Retina (tissue), 1 donor: ENCODE measurements around the gene DPRX.

Experiments
- DNase-seq: peaks from one replicate; pipeline ENCODE4 v3.0.0-alpha.2; 2016

Gene DPRX

GRCh38 chr19:53631949-53632407 is at the start of gene DPRX:
Gene DPRX (plus strand): TSS chr19:53631999. CDS start chr19:53632107, 108 bp downstream.
- no peak for DNase-seq

- DNase-seq, result no peak
Observed at GRCh38 chr19:53583181-53583580, 48.6 kb upstream of the DPRX start.

DNA sequence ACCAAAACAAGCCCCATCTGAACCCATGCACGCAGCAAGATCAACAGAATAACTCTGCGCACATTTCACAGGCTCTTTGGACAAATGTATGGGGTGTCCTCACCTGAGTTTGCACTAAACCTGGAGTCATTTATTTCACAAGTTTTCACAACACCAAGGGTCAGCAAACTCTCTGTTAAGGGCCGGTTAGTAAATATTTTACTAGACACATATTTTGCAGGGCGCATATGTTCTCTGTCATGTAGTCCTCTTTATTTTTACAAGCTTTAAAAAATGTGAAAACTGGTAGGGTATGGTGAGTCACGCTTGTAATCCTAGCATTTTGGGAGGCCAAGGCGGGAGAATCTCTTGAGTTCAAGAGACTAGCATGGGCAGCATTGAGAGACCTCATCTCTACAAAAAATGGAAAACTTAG is 45.5 kb upstream of the DPRX start:
- no peak for DNase-seq

DNA sequence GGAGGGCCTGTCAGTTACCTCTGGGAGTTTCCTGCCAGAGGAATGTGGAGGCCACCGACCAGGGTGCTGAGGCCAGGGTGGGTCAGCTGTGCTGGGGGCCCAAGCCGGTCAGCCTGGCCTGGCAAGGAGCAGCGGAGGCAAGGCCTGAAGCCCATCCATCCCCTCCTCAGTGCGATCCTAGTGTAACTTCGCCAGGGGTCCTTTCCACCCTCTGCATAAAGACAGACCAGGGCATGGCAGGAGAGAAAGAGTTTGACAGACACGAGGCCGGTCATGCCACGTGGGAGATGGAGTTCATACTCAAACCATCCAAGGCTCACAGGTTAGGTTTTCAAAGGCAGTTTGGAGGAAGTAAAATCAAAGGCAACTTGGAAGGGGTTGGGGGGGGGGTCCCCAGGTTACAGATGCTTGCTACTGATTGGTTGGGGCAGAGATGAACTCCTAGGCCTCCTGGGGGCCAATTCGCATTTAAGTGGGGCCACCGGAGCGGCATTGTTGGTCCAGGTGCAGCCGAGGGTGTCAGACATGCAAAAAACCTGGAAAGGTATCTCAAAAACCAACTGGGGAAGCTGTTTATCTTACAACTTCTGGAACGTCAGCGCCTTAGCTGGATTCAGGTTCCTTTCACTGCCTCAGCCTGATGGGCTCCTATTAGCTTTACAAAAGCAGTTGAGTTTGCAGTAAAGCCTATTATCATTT is 36.8 kb upstream of the DPRX start:
- no peak for DNase-seq

DNA sequence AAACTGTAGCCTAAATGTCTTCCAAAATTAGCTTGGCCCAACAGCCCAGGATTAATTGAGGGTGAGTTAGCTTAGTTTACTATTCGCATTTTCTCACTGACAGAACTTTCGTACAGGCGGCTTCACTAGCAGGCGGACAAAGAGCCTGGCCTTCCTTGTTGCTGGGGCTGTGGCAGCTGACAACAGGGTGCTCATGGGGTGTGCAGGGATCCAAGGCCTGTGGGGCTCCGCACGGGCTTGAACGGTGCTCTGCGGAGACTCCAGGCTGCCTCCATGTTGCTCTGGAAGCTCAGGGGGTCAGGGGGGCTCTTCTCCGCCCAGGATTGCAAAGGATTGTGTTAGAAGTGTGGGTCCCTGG is 36.3 kb upstream of the DPRX start:
- no peak for DNase-seq

DNA sequence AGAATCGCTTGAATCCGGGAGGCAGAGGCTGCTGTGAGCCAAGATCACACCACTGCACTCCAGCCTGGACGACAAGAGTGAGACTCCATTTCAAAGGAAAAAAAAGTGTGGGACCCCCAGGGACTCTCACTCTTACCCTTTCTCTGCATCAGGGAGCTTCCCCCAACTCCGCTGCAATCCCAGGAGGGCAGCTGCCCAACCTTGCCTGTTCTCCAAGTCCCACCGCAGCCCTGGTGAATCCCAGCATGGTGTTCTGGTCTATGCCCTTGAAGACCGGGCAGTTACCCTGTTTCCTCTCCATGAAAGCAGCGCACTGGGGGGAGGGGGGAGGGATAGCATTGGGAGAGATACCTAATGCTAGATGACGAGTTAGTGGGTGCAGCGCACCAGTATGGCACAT is 35.7 kb upstream of the DPRX start:
- no peak for DNase-seq

- DNase-seq, result no peak
Observed at GRCh38 chr19:53597023-53597422, 34.8 kb upstream of the DPRX start.

- DNase-seq, result no peak
Observed at GRCh38 chr19:53598361-53598760, 33.4 kb upstream of the DPRX start.

DNA sequence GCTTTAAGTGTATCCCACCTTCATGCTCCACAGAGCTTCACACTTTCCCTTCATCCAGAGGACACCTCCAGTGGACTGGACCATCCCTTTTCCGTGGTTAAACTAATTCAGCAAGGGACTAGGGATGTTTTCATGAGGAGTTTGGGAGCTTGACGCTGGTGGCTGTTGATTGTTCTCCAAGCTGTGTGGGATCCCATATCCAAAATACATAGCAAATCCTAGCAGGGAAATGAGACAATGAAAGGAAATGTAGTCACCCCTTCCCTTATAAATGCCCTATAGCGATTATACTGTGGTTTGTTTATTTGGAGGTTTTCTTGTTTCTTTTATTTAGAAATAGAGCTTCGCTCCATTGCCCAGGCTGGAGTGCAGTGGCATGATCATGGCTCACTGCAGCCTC is 31.6 kb upstream of the DPRX start:
- no peak for DNase-seq

GRCh38 chr19:53606031-53606430 is 25.8 kb upstream of the DPRX start:
- DNase-seq, result no peak

- no peak for DNase-seq
Observed at GRCh38 chr19:53608381-53608780, 23.4 kb upstream of the DPRX start.

GRCh38 chr19:53612762-53613526 is 18.9 kb upstream of the DPRX start:
- DNase-seq, result no peak

DNA sequence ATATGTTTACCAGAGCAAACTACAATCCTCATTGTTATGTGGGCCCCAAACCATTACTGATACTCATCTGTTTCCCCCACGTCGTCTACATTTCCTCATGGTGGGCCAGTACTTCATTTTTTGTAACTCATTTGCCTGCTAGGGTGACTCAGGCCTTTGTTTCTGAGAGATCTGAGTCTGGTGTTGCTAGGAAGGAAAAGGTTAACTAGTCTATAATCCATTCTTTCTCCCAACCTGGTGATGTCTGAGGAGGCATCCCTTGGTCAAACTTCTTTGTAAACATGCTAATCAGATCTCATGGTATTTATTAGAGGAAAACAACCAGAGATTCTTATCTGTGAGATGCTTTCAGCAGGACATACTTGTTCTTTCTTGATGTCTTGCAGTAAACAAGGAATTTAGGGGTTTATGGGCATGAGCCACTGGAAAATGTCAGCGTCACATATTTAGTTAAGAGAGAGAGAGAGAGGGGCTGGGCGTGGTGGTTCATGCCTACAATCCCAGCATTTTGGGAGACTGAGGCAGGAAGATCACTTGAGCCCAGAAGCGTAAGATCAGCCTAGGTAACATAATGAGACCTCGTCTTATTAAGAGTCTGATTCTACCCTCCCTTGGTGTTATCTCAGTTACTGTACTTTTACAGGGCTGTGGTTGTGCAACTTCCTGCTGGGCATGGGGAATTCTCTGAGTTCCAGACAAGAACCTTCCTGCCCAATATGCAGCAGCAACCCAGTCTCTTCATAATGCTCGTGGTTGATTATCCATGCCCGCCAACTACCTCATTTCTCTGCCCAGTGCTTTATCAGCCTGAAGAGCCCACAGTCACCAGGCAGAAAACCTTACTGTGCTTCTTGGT is 9.7 kb upstream of the DPRX start:
- DNase-seq, result no peak

GRCh38 chr19:53624771-53625545 is 6.8 kb upstream of the DPRX start:
- DNase-seq, result no peak

- DNase-seq, result no peak
Observed at GRCh38 chr19:53626486-53626885, 5.3 kb upstream of the DPRX start.

GRCh38 chr19:53626976-53627375 is 4.8 kb upstream of the DPRX start:
- DNase-seq, result no peak

GRCh38 chr19:53634768-53635167 is 3.0 kb downstream of the DPRX start:
- no peak for DNase-seq

DNA sequence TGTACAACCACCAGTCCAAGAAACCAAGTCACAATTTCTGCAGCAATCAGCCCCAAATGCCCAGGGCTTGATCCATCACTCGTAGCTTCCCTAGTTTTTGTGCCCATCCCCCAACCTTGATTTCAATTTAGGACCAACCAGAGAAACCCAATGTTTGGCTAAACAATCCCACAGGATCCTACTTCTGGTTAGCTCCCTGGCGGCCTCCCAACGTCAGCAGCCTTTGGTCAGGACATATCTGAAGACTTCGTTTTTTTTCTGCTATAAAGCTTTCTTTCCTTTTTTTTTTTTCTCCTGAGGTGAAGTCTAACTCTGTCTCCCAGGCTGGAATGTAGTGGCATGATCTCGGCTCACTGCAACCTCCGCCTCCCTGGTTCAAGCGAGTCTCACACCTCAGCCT is 7.7 kb downstream of the DPRX start:
- no peak for DNase-seq

GRCh38 chr19:53642381-53643099 is 10.7 kb downstream of the DPRX start:
- no peak for DNase-seq

DNA sequence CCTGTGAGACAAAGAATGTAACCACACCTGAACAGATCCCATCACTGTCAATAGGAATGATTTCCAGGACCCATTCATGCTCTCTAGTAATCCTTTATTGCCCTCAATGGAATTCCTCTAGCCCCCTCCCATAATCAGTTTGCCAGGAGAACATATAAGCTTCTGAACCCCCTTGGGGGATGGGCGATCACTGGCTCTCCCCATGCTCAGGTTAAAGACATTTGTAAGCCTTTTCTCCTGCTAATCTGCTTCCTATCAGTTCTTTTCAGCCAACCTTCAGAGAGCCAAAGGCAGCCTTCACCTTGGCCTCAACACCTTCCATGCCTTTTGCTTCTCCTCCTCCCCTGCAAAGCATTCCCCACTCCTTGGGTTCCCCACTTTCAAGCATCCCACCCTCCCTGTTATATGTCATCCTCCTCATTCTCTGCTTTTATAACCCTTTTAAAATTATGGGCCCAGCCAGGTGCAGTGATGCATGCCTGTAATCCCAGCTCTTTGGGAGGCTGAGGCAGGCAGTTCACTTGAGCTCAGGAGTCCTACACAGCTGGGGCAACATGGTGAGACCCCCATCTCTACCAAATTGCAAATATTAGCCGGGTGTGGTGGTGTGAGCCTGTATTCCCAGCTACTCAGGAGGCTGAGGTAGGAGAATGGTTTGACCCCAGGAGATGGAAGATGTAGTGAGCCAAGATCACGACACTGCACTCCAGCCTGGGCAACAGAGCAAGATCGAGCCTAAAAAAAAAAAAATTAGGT is 12.4 kb downstream of the DPRX start:
- no peak for DNase-seq

DNA sequence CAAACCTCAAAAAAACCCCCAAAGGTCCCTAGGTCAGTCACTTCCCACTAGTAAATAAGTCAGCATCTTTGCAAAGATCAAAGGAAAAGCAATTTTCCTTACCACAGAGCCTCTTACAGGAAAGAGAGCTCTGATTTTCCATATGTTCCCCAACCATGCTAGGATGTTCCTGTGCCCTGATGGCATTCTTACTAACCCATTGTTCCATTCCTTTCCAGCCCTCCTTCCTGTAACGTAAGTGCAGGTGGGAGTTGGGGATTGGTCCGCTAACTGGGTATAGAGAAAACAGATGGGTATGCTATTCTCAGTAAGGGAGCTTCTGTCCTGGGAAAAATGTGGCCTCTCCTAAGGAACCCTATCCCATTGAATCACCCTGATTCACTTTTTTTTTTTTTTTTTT is 14.3 kb downstream of the DPRX start:
- DNase-seq, result no peak
